Calu3 (cell line): Measurements from ENCODE around the gene GPATCH8. TPM values are rescaled to one million over a fixed set of nuclear protein-coding genes. Genes with fewer than 3 reads are reported as not detected.
A peak's percentile ranks its signal among the peaks of the same experiment; 100 is the strongest.

Experiments
- BruUV-seq: library from RNA; stranded (reverse); fragments of 400-500 nt; replicated peaks from 2 replicates; lab custom pipeline; 2021; lab: Mats Ljungman, UMichigan
- CTCF ChIA-PET: fragments of 300-600 bp; sonication (Branson Sonifier 250); formaldehyde crosslinking; loops from one replicate; lab custom pipeline; 2022; ENCODE audit warnings: antibody characterized with exemption; lab: Charles Lee
- DNase-seq: peaks from one replicate; pipeline ENCODE4 v3.0.0; 2022
- H3K27ac Mint-ChIP-seq: one replicate; pipeline ENCODE4 v1.8.0; 2022; ENCODE audit warnings: mixed read lengths; ENCODE audit not compliant: unreplicated experiment
- H3K27me3 Mint-ChIP-seq: one replicate; pipeline ENCODE4 v1.8.0; 2022; ENCODE audit warnings: mixed read lengths; ENCODE audit not compliant: unreplicated experiment
- H3K36me3 Mint-ChIP-seq: one replicate; pipeline ENCODE4 v1.8.0; 2022; ENCODE audit warnings: mild to moderate bottlenecking, moderate library complexity, mixed read lengths; ENCODE audit not compliant: insufficient read depth, unreplicated experiment
- H3K4me1 Mint-ChIP-seq: one replicate; pipeline ENCODE4 v1.8.0; 2022; ENCODE audit warnings: mild to moderate bottlenecking, low read depth, mixed read lengths; ENCODE audit not compliant: unreplicated experiment
- H3K4me3 Mint-ChIP-seq: one replicate; pipeline ENCODE4 v1.8.0; 2022; ENCODE audit warnings: mild to moderate bottlenecking, low read depth, moderate library complexity, mixed read lengths; ENCODE audit not compliant: unreplicated experiment
- H3K9me3 Mint-ChIP-seq: one replicate; pipeline ENCODE4 v1.8.0; 2022; ENCODE audit warnings: low read depth, mixed read lengths; ENCODE audit not compliant: unreplicated experiment
- intact Hi-C: fragments of 100-400 bp; cut with micrococcal nuclease; formaldehyde crosslinking; loops from one replicate; pipeline ENCODE4 v1.10.0; 2022; ENCODE audit not compliant: unreplicated experiment
- total RNA-seq: library from RNA; stranded (reverse); gene quantifications from 2 replicates; pipeline ENCODE4 v1.2.3, GENCODE V29; 2022
- TF ChIP-seq, protein P1 (sequence below): fragments of 200-600 bp; IDR thresholded peaks from one replicate; pipeline ENCODE4 v1.8.0; 2022; ENCODE audit warnings: antibody characterized with exemption; ENCODE audit not compliant: unreplicated experiment

Gene GPATCH8
- total RNA-seq, 1 experiment from 2014 or later = 60.1 TPM

DNA sequence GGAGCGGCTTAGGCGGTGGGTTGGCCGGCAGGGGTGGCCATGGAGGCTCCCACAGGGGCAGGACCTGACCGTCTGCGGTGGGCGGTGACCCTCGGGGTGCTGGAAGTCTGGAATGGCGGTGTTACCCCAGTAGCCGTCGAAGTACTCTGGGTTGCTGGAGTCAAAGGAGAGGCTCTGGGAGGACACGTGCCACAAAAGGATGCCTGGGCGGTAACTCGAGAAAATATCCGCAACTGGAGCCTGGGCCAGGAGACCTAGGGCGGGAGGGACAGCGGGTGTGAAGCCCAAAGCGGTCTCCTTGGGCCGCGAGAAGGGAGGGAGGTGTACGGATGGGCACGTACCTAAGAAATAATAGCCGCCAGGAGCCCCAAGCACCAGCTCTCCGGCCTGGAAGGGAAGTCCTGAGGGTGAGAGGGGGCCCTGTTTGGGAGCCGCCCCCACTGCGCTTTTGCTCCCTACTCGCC is 118.4 kb downstream of the GPATCH8 start:
- BruUV-seq = no TSS peak
- peaks cover 19% of the 10 kb centered on the region for H3K36me3 Mint-ChIP-seq
- H3K27ac Mint-ChIP-seq = no peak overlapping the region

DNA sequence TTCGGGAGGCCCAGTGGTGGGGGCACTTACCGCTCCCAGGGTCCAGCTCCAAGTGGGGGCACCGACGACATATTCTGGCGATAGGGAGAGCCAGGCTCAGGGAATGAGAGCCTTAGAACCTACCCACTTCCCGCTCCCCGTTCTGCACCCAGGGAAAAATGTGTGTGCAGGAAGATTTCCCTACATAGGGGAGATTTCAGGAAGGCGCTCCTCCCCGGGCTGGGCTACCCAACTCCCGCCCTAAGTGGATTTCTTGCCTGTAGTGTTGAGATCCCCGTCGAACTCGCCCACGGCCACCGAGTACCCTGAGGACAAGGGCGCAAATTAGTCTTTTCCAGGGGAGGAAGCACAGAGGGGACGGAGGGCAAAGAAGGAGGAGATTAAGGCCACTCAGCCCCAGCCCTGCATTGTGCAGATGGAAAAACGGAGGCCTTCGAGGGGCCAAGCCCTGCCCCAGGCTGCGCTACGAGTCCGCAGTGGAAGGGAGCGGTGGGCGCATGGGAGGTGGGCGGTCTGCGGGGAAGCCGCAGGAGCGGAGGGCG is 118.9 kb downstream of the GPATCH8 start:
- TF ChIP-seq, protein P1, sequence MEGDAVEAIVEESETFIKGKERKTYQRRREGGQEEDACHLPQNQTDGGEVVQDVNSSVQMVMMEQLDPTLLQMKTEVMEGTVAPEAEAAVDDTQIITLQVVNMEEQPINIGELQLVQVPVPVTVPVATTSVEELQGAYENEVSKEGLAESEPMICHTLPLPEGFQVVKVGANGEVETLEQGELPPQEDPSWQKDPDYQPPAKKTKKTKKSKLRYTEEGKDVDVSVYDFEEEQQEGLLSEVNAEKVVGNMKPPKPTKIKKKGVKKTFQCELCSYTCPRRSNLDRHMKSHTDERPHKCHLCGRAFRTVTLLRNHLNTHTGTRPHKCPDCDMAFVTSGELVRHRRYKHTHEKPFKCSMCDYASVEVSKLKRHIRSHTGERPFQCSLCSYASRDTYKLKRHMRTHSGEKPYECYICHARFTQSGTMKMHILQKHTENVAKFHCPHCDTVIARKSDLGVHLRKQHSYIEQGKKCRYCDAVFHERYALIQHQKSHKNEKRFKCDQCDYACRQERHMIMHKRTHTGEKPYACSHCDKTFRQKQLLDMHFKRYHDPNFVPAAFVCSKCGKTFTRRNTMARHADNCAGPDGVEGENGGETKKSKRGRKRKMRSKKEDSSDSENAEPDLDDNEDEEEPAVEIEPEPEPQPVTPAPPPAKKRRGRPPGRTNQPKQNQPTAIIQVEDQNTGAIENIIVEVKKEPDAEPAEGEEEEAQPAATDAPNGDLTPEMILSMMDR = no peak
- no peaks in the 10 kb centered on the region for H3K9me3 Mint-ChIP-seq
- H3K27me3 Mint-ChIP-seq = peaks cover 37% of the 10 kb centered on the region
- intact Hi-C loops = no loop called here
- H3K27ac Mint-ChIP-seq = no peak overlapping the region
- peak overlapping the region; percentile 69 for H3K4me3 Mint-ChIP-seq
- no peak for DNase-seq
- peaks cover 17% of the 10 kb centered on the region for H3K36me3 Mint-ChIP-seq
- CTCF ChIA-PET = interaction anchor here (1.3 kb wide), 1 partner anchor 21 kb away, joined by 10 read pairs; the partner anchor contains the start of gene FAM171A2
- BruUV-seq = no TSS peak
- peaks cover 3% of the 10 kb centered on the region for H3K4me1 Mint-ChIP-seq

More for the DNA sequence above, 118.4 kb downstream of the GPATCH8 start:
- intact Hi-C loops = no loop called here
- no peak for DNase-seq
- H3K4me1 Mint-ChIP-seq = peaks cover 7% of the 10 kb centered on the region
- H3K4me3 Mint-ChIP-seq = peak overlapping the region; percentile 69
- CTCF ChIA-PET = interaction anchor here (0.6 to 1.3 kb wide), 5 partner anchors 22 to 344 kb away, joined by 3 to 10 read pairs (median 7); partner anchors contain the start of gene FAM171A2
- TF ChIP-seq, protein P1 = no peak
- peaks cover 37% of the 10 kb centered on the region for H3K27me3 Mint-ChIP-seq
- H3K9me3 Mint-ChIP-seq = no peaks in the 10 kb centered on the region

DNA sequence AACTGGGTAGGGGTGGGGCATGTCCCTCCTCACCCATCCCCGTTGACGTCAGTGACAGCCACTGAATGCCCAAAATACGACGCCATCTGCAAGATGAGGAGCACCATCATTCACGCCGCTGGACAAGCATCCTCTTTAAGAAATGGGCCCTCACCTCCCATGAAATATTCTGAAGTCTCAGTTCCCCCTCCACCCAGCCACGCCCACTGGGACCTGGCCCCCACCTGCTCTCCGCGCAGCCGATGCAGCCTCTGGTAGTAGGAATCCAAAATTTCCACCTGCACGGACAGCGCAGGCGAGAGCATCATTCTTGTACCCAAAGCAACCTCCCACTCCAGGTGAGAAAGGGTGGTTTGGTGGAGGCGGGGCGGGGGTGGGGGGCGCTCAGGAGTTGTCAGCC is 119.3 kb downstream of the GPATCH8 start:
- Mint-ChIP-seq H3K4me3 (peak overlapping the region; percentile 69), H3K9me3 (no peaks in the 10 kb centered on the region), H3K27me3 (peaks cover 40% of the 10 kb centered on the region), H3K4me1 (no peaks in the 10 kb centered on the region), H3K36me3 (peaks cover 12% of the 10 kb centered on the region), H3K27ac (no peak overlapping the region)
- CTCF ChIA-PET = no interaction called here
- BruUV-seq = no TSS peak
- intact Hi-C loops = no loop called here
- TF ChIP-seq, protein P1 = no peak
- DNase-seq = no peak

DNA sequence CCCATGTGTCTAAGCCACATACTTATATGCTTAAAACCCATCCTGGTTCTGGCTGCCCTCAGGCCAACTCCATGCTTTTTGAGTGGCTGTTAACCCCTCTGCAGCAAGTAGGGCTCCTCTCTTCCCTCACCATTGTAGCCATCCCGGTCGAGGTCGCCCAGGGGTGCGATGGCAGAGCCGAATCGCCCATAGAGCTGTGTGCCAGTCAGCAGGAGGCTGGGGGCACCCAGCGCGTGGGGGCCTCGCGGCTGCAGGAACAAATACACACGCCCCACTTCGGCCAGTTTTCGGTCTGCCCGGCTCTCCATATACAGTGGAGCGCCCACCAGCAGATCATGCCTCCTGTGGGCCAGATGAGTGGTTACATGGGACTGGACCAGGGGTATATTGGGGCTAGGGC is 119.8 kb downstream of the GPATCH8 start:
- CTCF ChIA-PET = no interaction called here
- intact Hi-C loops = no loop called here
- H3K27ac Mint-ChIP-seq = no peak overlapping the region
- H3K9me3 Mint-ChIP-seq = no peaks in the 10 kb centered on the region
- DNase-seq = no peak
- no peaks in the 10 kb centered on the region for H3K4me1 Mint-ChIP-seq
- no peak overlapping the region for H3K4me3 Mint-ChIP-seq
- TF ChIP-seq, protein P1 = no peak
- H3K27me3 Mint-ChIP-seq = peaks cover 45% of the 10 kb centered on the region
- BruUV-seq = no TSS peak
- H3K36me3 Mint-ChIP-seq = peaks cover 11% of the 10 kb centered on the region
